ENCODE measurements around the gene STARD7.
"Not testable (repeated sequence)": the region's sequence is repeated elsewhere in the genome, so short reads cannot be mapped to it uniquely, and the experiment has no call there.

Gene STARD7

DNA sequence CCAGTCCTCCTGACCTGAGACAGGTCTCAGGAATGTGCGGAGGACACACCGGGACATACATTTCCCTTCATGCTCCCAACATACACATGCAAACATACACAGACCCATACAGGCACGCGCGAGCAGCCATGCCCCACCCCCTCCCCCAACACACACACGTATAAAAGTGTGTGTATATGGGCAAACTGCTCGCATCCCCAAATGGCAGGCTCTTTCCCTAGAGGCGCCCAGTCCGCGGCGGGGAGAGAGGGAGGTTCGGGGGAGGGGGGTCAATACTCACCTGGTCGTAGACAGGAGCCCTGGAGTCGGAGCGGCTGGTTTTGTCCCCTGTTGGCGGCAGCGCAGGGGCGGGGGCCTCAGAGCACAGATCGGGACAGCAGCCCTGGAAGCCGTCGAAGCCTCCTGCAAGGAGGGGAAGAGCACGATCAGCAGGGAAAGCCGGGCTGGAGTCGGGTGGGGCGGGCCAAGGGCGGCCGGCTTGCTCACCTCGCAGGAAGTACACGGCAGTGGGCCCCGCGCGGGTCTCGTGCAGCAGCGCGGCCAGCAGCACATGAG, 64.1 kb downstream of the STARD7 start:
- no peaks in the 10 kb centered on the region for H3K36me3 ChIP-seq (ENCODE audit: control insufficient read depth in 1 of 2, insufficient read depth in 2 of 2, low read length in 2 of 2)
- H3K9me3 ChIP-seq (ENCODE audit: control insufficient read depth in 1 of 2, low read length in 2 of 2): no peaks in the 10 kb centered on the region
- H3K27me3 ChIP-seq (ENCODE audit: low read depth, low read length): no peaks in the 10 kb centered on the region
- peak overlapping the region; percentile 50 to 54 for H3K4me3 ChIP-seq (ENCODE audit: low read depth in 1 of 2, low read length in 2 of 2)
- H3K4me1 ChIP-seq (ENCODE audit: control insufficient read depth in 1 of 2, insufficient read depth in 2 of 2, low read length in 2 of 2): peaks cover 0 to 18% of the 10 kb centered on the region in 2 donors
- H3K27ac ChIP-seq (ENCODE audit: low read length): no peak overlapping the region

DNA sequence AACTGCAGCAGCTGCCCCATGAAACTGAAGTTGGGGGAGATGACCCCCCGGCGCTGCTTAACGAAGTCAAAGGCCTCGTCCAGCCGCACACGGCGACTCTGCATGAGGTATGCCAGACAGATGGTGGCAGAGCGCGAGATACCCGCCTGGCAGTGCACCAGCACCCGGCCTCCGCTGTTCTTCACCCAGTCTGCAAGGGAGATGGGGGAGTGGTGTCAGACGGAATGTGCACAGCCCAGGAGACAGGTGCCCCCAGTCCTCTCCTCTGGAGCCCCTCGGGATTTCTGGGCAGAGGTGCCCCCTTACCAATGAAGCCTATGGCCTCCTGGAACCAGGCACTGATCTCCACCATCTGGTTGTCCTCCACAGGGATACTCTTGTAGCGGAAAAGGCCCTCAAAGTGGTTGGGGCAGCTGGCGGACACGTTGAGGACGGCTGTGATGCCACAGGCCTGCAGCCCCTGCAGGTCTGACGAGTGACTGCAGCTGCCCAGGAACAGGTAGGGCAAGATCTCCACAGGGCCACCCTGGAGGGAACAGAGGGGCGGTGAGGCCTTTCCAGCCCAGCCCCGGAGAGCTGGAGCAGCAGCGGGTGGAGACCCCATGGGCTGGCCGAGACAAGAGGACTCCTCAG, 64.7 kb downstream of the STARD7 start:
- Histone ChIP-seq H3K9me3 (ENCODE audit: control insufficient read depth in 1 of 2, low read length in 2 of 2) (no peaks in the 10 kb centered on the region), H3K27ac (ENCODE audit: low read length) (no peak overlapping the region), H3K27me3 (ENCODE audit: low read depth, low read length) (no peaks in the 10 kb centered on the region), H3K4me1 (ENCODE audit: control insufficient read depth in 1 of 2, insufficient read depth in 2 of 2, low read length in 2 of 2) (peaks cover 0 to 18% of the 10 kb centered on the region in 2 donors), H3K36me3 (ENCODE audit: control insufficient read depth in 1 of 2, insufficient read depth in 2 of 2, low read length in 2 of 2) (no peaks in the 10 kb centered on the region), H3K4me3 (ENCODE audit: low read depth in 1 of 2, low read length in 2 of 2) (peak overlapping the region; percentile 50 to 54)

DNA sequence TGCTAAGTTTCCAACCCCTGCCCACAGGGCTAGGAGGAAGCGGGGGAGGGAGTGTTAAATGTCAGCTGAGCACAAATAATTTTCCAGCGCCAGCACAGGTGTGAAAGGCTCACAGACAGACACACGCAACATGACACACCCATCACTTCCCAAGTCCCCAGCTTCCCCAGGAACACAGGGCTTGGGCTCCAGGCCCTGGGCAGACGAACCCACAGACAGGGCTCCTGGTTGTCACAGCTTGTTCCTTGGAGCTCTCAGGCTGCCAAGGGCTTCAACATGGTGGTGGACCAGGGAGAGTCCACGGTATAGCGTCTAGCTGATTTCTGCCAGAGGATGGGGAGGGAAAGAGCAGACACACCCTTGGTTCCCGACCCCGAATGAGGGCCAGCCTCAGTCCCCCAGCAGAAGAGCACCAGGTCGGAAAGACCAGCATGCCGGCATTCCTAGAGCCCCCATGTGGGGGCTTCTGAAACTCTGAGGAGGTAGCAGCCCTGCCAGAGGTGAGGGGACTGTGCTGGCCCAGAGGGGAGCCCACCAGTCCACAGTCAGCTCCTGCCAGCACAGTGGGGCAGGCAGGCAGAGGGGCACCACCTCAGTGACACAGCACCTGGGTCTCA, 65.3 kb downstream of the STARD7 start:
- Histone ChIP-seq H3K36me3 (ENCODE audit: control insufficient read depth in 1 of 2, insufficient read depth in 2 of 2, low read length in 2 of 2) (no peaks in the 10 kb centered on the region), H3K27ac (ENCODE audit: low read length) (no peak overlapping the region), H3K27me3 (ENCODE audit: low read depth, low read length) (no peaks in the 10 kb centered on the region), H3K4me3 (ENCODE audit: low read depth in 1 of 2, low read length in 2 of 2) (no peak overlapping the region), H3K9me3 (ENCODE audit: control insufficient read depth in 1 of 2, low read length in 2 of 2) (no peaks in the 10 kb centered on the region), H3K4me1 (ENCODE audit: control insufficient read depth in 1 of 2, insufficient read depth in 2 of 2, low read length in 2 of 2) (peaks cover 0 to 17% of the 10 kb centered on the region in 2 donors)

DNA sequence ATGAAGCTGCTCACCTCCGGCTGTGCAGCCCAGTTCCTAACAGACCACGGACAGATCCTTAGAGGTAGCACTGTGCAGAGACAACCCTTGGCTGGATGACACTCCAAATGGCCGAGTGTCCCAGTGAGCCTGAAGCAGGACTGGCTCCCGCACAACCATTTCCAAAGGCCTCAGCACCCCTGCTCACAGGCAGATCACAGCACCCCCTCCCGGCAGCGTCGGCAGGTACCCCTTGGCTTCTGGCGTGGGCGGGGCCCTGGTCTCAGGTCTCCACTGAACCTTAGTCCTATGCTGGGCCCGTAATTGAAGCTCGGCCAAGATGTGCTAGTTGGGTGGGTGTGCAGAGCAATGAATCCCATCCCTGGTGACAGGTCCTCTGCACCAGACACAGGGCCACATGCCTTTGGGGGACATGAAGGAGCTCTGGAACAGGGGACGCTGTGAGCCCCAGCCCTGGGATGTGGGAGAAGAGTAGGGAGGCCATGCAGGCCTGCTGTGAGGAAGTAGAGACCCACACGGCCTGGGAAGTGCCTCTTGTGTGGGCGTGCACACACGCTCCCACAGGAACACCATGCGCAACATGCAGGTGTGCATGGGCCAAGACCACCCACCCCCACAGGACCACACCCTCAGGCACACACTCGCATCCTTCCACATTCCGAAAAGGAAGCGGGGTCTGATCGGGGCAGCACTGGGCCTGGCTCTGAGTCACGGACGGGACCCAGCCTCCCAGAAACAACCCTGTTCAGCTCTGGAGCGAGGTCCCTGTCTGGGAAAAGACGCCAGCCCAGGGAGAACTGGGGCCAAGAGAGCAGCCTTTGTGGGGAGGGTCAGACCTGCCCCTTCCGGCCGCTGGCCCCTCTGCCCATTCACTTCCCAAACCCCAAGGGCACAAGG, 66.2 kb downstream of the STARD7 start:
- no peaks in the 10 kb centered on the region for H3K9me3 ChIP-seq (ENCODE audit: control insufficient read depth in 1 of 2, low read length in 2 of 2)
- no peaks in the 10 kb centered on the region for H3K27me3 ChIP-seq (ENCODE audit: low read depth, low read length)
- no peak overlapping the region for H3K27ac ChIP-seq (ENCODE audit: low read length)
- H3K4me3 ChIP-seq (ENCODE audit: low read depth in 1 of 2, low read length in 2 of 2): no peak overlapping the region
- peaks cover 0 to 12% of the 10 kb centered on the region in 2 donors for H3K4me1 ChIP-seq (ENCODE audit: control insufficient read depth in 1 of 2, insufficient read depth in 2 of 2, low read length in 2 of 2)
- H3K36me3 ChIP-seq (ENCODE audit: control insufficient read depth in 1 of 2, insufficient read depth in 2 of 2, low read length in 2 of 2): no peaks in the 10 kb centered on the region

DNA sequence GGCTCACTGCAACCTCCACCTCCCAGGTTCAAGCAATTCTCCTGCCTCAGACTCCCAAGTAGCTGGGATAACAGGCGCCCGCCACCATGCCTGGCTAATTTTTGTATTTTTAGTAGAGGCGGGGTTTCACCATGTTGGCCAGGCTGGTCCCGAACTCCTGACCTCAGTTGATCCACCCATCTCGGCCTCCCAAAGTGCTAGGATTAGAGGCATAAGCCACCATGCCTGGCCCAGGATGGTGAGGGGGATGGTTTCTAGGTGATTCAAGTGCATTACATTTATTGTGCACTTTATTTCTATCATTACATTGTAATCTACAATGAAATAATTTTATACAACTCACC, 67.0 kb downstream of the STARD7 start:
- H3K4me3 ChIP-seq (ENCODE audit: low read depth in 1 of 2, low read length in 2 of 2); H3K9me3 ChIP-seq (ENCODE audit: control insufficient read depth in 1 of 2, low read length in 2 of 2); H3K27ac ChIP-seq (ENCODE audit: low read length); H3K27me3 ChIP-seq (ENCODE audit: low read depth, low read length); H3K36me3 ChIP-seq (ENCODE audit: control insufficient read depth in 1 of 2, insufficient read depth in 2 of 2, low read length in 2 of 2): not testable (repeated sequence)
- H3K4me1 ChIP-seq (ENCODE audit: control insufficient read depth in 1 of 2, insufficient read depth in 2 of 2, low read length in 2 of 2): peaks cover 0 to 12% of the 10 kb centered on the region in 2 donors

DNA sequence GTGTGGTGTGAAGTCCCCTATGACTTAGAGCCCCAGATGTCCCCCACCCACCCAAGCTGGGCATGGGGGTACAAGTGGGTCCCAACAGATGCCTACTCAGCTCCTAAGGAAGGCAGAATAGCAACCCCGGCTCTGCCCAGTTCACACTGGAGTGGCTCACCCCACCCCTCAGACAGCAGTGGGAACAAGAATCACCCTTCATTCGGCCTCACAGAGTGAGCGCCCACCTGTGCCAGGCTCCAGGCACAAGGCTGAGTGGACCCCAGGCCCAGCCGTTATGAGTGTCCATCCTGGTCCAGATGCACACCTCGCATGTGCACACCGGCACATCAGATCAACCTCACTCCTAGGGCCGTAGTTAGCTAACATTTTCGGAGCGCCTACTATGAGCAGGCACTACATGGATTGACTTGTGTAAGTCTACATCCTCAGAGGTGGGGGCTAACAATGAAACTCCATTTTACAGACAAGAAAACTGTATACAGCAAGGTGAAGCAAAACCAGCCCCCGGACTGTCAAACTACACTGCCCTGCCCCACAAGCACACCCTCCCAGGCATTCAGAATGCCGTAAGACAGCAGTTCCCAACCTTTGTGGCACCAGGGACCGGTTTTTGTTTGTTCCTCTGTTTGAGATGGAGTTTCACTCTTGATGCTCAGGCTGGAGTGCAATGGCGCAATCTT, 67.5 kb downstream of the STARD7 start:
- no peaks in the 10 kb centered on the region for H3K9me3 ChIP-seq (ENCODE audit: control insufficient read depth in 1 of 2, low read length in 2 of 2)
- H3K36me3 ChIP-seq (ENCODE audit: control insufficient read depth in 1 of 2, insufficient read depth in 2 of 2, low read length in 2 of 2): no peaks in the 10 kb centered on the region
- no peaks in the 10 kb centered on the region for H3K27me3 ChIP-seq (ENCODE audit: low read depth, low read length)
- H3K4me3 ChIP-seq (ENCODE audit: low read depth in 1 of 2, low read length in 2 of 2): no peak overlapping the region
- H3K27ac ChIP-seq (ENCODE audit: low read length): no peak overlapping the region
- peaks cover 0 to 12% of the 10 kb centered on the region in 2 donors for H3K4me1 ChIP-seq (ENCODE audit: control insufficient read depth in 1 of 2, insufficient read depth in 2 of 2, low read length in 2 of 2)

DNA sequence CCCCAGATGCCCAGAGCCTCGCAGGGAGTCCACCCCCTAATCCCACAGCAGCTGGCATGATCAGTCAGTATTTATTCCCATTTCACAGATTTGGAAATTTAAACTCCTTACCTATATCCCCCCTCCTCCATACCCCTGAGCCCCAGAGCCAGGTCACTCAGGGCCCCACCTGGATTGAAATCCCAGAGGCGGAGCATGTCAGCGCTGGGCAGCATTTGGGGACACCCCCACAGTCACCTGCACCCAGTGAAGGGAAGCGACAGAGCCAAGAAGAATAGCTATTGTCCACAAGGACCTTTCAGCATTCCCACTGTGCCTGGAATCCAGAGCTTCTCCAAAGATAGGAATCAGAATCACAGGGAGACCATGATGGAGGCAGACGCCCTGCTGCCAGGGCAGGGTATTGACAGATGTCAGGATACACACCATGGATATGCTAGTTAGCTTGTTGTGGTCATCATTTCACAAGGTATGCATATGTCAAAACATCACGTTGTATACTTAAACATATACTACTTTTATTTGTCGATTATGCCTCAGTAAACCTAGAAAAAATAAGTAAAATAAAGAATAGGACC, 69.4 kb downstream of the STARD7 start:
- Histone ChIP-seq H3K36me3 (ENCODE audit: control insufficient read depth in 1 of 2, insufficient read depth in 2 of 2, low read length in 2 of 2) (no peaks in the 10 kb centered on the region), H3K4me3 (ENCODE audit: low read depth in 1 of 2, low read length in 2 of 2) (no peak overlapping the region), H3K4me1 (ENCODE audit: control insufficient read depth in 1 of 2, insufficient read depth in 2 of 2, low read length in 2 of 2) (peaks cover 0 to 2% of the 10 kb centered on the region in 2 donors), H3K9me3 (ENCODE audit: control insufficient read depth in 1 of 2, low read length in 2 of 2) (no peaks in the 10 kb centered on the region), H3K27me3 (ENCODE audit: low read depth, low read length) (peaks cover 3% of the 10 kb centered on the region), H3K27ac (ENCODE audit: low read length) (no peak overlapping the region)

DNA sequence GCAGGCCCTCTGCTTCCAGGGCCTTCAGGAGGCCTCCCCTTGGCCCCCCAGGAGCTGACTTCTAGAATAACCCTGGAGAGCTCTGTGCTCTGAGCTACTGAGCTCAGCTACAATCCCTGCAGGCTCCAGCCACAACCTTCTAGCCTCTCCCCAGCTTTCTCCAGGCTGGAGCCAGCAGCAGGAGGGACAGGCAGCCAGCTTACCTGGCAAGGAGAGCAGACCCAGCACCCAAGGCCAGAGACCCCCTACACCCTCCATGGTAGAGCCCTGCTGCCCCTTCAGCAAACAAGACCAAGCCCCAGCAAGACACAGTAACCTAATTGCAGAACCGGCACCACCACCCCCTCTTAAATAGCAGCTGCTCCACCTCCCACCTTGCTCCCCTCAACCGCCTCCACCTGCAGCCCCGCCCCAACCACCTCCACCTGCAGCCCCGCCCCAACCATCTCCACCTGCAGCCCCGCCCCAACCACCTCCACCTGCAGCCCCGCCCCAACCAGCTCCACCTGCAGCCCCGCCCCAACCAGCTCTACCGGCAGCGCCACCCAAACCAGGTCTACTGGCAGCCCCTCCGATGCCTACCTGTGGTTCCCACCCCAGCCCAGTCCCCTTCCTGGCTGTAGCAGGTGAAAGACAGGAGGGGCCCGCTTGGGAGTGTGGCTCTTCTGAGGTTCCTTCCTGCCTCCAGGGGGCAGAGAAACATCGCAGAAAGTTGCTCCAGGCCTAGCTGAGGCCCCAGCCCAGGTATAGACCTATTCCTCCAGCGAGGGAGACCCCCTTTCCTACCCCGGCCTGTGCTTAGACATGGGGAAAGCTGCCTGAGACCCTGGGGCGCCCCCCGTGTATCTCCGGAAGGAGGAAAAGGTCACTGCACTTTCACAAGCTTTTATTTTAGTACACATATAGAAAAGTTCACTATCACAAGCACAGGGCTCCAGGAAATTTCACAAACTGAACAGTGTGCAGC, 70.2 kb downstream of the STARD7 start, which contains the start of gene ASTL:
TSS of gene ASTL (minus strand) at position 324 of the 967 bp plus-strand sequence. CDS start at position 258, 66 bp downstream.
- H3K9me3 ChIP-seq (ENCODE audit: control insufficient read depth in 1 of 2, low read length in 2 of 2): no peaks in the 10 kb centered on the region
- H3K27me3 ChIP-seq (ENCODE audit: low read depth, low read length): peaks cover 3% of the 10 kb centered on the region
- no peaks in the 10 kb centered on the region for H3K36me3 ChIP-seq (ENCODE audit: control insufficient read depth in 1 of 2, insufficient read depth in 2 of 2, low read length in 2 of 2)
- no peaks in the 10 kb centered on the region for H3K4me1 ChIP-seq (ENCODE audit: control insufficient read depth in 1 of 2, insufficient read depth in 2 of 2, low read length in 2 of 2)
- no peak within 1 kb of the TSS for H3K4me3 ChIP-seq (ENCODE audit: low read depth in 1 of 2, low read length in 2 of 2)
- no peak within 1 kb of the TSS for H3K27ac ChIP-seq (ENCODE audit: low read length)

DNA sequence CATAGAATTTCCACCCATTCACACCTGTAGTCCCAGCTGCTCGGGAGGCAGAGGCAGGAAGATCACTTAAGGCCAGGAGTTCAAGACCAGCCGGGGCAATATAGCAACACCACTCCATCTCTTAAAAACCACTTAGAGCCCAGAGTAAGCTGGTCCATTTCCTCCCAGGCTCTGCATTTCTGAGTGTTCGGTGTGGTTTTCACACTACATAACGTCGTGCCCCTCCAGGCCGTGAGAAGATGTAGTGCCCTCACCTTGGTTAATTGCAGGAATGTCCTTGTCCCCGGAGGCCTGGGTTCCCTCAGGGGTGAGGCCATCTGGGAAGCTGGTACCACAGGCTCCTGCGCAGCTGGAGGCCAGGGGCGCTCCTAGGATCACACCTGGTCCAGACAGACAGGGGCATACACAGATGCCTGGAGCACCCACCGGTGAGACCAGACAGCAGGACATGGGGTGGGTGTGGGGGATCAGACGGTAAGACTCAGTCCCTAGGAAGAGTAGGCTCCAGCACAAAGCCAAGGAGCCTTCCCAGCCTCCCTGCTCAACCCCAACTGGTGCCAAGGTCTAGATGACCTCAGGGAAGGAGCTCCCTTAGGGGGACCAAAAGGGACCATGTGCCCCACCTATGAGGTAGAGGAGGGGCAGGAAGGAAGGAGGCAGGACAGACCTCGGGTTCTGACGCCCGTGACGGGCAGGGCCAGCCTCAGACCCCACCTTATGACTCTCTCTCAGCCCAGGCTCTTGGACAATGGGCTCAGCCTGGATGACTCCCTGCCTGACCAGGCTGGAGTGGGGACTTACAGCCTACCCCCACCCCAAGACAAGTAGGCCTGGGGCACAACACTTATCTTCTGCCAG, 71.1 kb downstream of the STARD7 start:
- Histone ChIP-seq H3K4me3 (ENCODE audit: low read depth in 1 of 2, low read length in 2 of 2) (no peak overlapping the region), H3K27ac (ENCODE audit: low read length) (no peak overlapping the region), H3K4me1 (ENCODE audit: control insufficient read depth in 1 of 2, insufficient read depth in 2 of 2, low read length in 2 of 2) (no peaks in the 10 kb centered on the region), H3K36me3 (ENCODE audit: control insufficient read depth in 1 of 2, insufficient read depth in 2 of 2, low read length in 2 of 2) (no peaks in the 10 kb centered on the region), H3K9me3 (ENCODE audit: control insufficient read depth in 1 of 2, low read length in 2 of 2) (no peaks in the 10 kb centered on the region), H3K27me3 (ENCODE audit: low read depth, low read length) (peaks cover 3% of the 10 kb centered on the region)

All from muscle layer of duodenum (tissue), 2 donors.